ENCODE results near the gene CTNND2.

DNA sequence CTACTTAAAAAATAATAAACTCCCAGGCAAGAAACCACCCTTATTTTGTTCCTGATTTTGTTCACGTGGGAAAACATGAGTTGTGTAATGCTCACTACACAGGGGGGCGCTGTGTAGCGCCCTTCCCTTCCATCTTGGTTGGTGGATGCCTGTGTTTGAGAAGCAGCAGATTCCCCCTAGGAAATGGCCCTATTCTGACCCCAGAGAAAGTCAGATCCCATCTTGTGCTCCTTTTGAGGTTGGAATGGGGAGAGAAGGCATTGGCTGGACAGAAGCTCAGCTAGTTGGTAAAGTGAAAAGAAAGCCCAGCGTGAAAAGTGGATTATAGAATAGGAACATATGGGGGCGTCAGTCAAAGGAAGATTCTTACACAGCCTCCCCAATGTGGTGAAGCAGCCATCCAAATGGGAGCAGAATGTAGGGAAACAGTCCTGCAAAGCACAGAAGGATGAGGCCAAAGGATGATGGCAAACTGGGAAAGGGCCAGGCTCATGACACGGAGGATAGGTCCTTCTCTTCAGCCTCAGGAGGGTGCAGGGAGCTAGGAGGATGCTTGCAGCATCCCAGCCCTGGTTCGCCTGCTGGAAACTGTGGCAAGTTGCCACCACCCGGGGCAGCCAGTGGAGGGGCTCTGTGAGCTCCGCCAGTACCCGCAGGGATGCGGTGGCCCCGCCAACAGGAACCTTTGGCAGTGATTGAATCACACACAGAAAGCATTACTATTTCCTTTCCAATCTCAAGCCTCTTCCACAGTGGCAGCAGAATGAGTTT, 829.0 kb downstream of the CTNND2 start:
- TF ChIP-seq CTCF (IDR thresholded peaks at IDR 0.05) (peak; percentile 72), EZH2 (IDR thresholded peaks at IDR 0.05) (no peak), EZH2phosphoT487 (IDR thresholded peaks at IDR 0.05) (no peak)
